Measurements from ENCODE around the gene OSBPL5.

The OSBPL5 gene

GRCh38 chr11:3162410-3163240 is 2.5 kb downstream of the OSBPL5 start:
- DNase-seq (ENCODE audit: low read depth), result no peak

- DNase-seq (ENCODE audit: low read depth), result no peak
Observed at GRCh38 chr11:3161720-3162409, 3.2 kb downstream of the OSBPL5 start.

GRCh38 chr11:3161309-3161708 is 3.8 kb downstream of the OSBPL5 start:
- DNase-seq (ENCODE audit: low read depth), result no peak

GRCh38 chr11:3160252-3161031 is 4.7 kb downstream of the OSBPL5 start:
- peak; percentile 86 for DNase-seq (ENCODE audit: low read depth)

- DNase-seq (ENCODE audit: low read depth), result no peak
Observed at GRCh38 chr11:3159296-3160190, 5.6 kb downstream of the OSBPL5 start.

- no peak for DNase-seq (ENCODE audit: low read depth)
Observed at GRCh38 chr11:3158821-3159220, 6.3 kb downstream of the OSBPL5 start.

GRCh38 chr11:3158131-3158591 is 6.9 kb downstream of the OSBPL5 start:
- no peak for DNase-seq (ENCODE audit: low read depth)

GRCh38 chr11:3157381-3158130 is 7.6 kb downstream of the OSBPL5 start:
- no peak for DNase-seq (ENCODE audit: low read depth)

- DNase-seq (ENCODE audit: low read depth), result no peak
Observed at GRCh38 chr11:3156661-3157311, 8.3 kb downstream of the OSBPL5 start.

- DNase-seq (ENCODE audit: low read depth), result no peak
Observed at GRCh38 chr11:3156282-3156660, 8.8 kb downstream of the OSBPL5 start.

GRCh38 chr11:3155691-3156258 is 9.3 kb downstream of the OSBPL5 start:
- peak; percentile 58 for DNase-seq (ENCODE audit: low read depth)

- no peak for DNase-seq (ENCODE audit: low read depth)
Observed at GRCh38 chr11:3155216-3155615, 9.9 kb downstream of the OSBPL5 start.

- DNase-seq (ENCODE audit: low read depth), result no peak
Observed at GRCh38 chr11:3154001-3154599, 11.0 kb downstream of the OSBPL5 start.

GRCh38 chr11:3153291-3153861 is 11.7 kb downstream of the OSBPL5 start:
- DNase-seq (ENCODE audit: low read depth), result peak; percentile 23

GRCh38 chr11:3152471-3153110 is 12.5 kb downstream of the OSBPL5 start:
- DNase-seq (ENCODE audit: low read depth), result no peak

GRCh38 chr11:3150726-3151125 is 14.4 kb downstream of the OSBPL5 start:
- DNase-seq (ENCODE audit: low read depth), result no peak

GRCh38 chr11:3149852-3150188 is 15.3 kb downstream of the OSBPL5 start:
- DNase-seq (ENCODE audit: low read depth), result no peak

GRCh38 chr11:3148990-3149851 is 15.9 kb downstream of the OSBPL5 start:
- DNase-seq (ENCODE audit: low read depth), result no peak

Measured in fibroblast of the conjunctiva (primary cell).